Loucy (cell line): ENCODE measurements around the gene CEL.

ENCODE experiments used
- CTCF ChIP-seq: fragments of 200-600 bp; sonication (generic); conservative IDR thresholded peaks from 2 replicates; pipeline ENCODE4 v1.5.1; 2014; ENCODE audit warnings: mild to moderate bottlenecking, antibody characterized with exemption, low read length
- EZH2phosphoT487 ChIP-seq: fragments of 200-600 bp; IDR thresholded peaks from 2 replicates; pipeline ENCODE4 v1.6.1; 2018; ENCODE audit warnings: antibody characterized with exemption, mild to moderate bottlenecking, moderate library complexity, borderline replicate concordance

GRCh38 chr9:133042676-133043075 lies 19.1 kb upstream of the CEL start:
- no peak for TF ChIP-seq CTCF
- no peak for TF ChIP-seq EZH2phosphoT487
